Hepatic stellate cell (primary cell): ENCODE results near the gene SERP1.

Experiments used
- DNase-seq: peaks from one replicate; pipeline ENCODE4 v3.0.0; 2011; ENCODE audit warnings: low spot score

Gene SERP1

DNA sequence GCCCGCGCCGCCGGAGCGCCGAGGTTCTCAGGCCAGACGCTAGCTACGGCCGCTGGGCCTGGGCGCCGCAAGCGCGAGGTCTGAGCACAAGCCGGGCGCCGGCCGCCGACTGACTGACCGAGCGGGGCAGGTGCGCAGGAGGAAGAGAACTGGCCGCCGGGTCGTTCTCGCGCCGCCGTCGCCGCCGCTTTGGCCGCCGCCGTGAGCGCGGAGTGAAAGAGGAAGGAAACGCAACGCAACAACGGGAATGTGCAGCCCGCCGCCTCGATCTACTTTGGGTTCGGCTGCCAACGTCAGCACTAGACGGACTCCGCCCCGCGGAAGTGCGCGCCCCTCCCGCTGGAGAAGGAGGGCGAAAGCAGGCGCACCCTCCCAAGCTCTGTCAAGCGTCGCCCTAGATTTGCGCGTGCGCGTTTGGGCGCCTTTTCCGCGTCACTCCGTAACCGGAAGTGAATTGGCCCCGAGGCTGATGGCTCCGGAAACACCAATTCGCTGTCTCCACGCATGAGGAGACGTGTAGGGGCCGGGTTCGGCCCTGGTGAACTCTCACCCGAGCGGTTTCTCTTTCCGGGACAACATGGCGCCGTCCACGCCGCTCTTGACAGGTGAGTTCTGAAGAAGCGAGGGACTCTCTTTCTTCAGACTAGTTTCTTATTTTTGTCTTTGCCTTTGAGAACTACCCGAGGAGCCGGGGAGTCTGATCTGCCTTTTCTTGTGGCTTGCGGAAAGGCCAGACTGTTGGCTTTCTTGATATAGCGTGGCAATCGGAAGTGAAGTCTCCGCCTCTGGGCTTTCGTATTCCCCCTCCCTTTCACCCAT, at the start of gene SERP1, which contains the start of gene EIF2A:
SERP1 (minus strand) TSS at position 271 of the 819 bp plus-strand sequence. CDS start 361 bp downstream, outside the sequence.
EIF2A (plus strand) TSS at position 562 of the 819 bp plus-strand sequence; CDS start at position 578, 16 bp downstream.
- DNase-seq = peak; percentile 93

DNA sequence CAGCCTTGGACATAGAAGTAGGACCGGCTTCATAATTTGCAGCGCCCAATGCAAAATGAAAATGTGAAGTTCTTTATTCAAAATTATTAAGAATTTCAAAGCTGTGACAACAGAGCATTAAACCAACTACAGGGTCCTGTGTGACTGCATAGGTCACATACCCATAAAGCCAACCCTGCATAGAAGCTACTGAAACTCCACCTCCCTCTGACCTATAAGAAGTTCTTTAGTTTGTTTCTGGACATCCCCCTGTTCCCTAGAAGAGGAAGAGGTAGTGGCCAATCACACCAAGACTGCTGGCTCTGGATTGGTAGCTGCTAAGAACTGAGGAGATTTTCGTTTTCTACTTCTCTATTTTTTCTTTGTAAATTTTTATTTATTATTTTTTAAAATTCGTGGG, 47.9 kb upstream of the SERP1 start:
- DNase-seq = no peak

DNA sequence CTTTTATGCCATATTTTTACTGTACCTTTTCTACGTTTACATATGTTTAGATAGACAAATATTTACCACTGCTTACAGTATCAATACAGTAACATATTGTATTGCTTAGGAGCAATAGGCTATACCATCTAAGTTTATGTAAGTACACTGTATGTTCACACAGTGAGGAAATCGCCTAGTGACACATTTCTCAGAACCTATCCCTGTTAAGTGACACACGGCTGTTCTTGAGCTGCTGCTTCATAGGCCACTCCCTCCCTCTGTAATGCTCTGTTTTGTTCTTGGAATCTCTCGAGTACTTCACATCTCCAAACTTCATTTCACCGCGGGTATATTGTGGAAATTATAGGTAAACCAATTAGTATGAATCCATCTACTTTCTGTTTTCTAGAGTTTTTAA, 43.5 kb upstream of the SERP1 start:
- DNase-seq = no peak

DNA sequence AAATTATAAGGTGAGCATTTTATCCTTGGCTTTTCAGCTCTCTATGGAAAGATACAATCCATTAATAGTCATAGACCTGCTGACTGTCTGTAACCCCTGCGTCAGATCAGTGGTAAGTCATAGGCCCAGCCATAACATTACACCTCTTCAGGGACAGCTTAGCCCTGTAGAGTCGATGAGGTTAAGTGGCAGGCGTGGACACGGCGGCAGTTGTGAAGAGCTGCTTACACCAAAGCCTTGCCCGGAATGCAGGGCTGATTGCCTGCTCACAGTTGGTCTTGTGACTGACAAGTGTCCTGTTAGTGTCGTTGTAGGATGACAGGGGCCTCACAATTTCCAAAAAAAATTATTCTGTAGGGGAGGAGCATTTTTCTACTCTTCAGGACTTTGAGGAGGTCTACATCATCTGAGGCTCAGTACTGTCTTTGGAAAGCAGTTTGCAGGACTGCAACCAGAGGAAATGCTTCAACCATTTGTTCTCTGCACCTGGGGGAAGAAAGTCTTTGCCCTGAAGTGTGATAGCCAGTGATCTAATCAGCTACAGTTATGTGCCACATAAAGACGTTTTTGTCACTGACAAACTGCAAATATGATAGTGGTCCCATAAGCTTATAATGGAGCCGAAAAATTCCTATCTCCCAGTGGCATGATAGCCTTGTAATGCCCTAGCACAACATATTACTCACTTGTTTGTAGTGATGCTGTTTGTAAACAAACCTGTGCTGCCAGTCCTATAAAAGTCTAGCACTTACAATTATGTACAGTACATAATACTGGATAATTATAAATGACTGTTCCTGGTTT, 41.9 kb upstream of the SERP1 start:
- DNase-seq = no peak

DNA sequence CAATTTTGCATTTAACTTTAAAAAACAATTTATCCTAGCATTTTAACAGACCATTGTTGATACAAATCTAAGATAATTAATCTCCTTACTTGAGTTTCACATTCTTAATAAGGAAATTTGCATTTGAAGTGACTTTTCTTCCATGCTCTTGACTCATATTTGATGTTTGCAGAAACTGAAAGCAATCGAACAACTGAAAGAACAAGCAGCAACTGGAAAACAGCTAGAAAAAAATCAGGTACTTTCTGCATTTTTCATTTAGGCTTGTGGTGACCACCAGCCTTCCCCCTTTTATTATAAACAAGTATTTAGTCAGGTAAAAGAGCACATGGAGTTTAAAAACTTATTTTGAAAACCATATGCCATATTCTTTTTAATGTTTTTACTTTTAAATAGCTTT, 36.7 kb upstream of the SERP1 start:
- no peak for DNase-seq

DNA sequence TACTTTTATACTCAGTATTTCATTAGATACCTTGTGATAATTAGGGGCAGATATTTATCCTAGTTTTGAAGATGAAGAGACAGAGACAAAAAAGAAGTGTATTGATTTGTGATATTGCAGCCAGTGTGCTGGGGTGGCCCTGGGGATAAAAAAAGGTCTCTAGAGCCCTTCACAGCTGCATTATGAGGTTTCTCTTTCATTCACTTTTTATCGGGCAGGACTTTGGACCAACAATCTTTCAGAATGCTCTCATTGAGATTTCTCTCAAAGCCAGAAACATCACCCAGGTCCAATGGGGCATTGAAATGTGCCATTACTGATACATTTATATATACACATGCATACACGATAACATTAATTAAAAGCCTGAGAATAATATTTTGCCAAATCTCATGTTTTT, 36.3 kb upstream of the SERP1 start:
- DNase-seq = no peak

DNA sequence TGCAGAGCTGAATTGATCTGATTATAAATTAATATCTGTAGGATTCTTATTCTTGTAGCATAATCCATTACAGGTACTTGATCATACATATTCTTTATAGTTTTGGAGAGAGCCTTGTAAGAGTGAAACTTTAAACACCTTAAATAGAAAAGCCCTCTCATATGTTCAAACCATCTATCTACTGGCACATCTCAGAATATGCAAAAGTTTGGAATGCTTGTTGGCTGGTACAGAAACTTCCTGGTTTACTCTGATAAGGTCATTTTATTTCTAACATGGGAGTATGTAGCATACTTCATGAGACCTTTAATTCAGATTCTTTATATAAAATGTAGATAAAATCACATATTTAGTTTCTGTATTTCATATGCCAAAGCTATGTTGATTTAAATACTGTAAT, 34.9 kb upstream of the SERP1 start:
- DNase-seq = no peak

DNA sequence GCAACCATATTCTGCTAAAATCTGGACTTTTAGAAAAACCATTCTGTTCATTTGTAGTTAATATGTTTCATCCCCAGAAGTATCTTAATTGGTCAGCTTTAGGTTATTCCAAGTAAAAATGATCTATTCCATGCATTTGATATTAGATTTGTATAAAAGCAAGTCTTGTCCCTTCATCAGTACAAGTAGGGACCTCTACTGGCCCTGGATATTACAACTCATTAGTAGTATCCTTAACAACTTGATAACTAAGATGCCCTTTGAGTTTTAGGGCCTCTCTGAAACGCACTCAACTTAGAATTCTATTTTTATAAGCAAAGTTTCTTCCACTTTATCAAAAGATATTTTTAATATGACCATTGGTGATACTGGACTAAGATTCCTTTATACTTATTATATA, 31.6 kb upstream of the SERP1 start:
- peak; percentile 7 for DNase-seq

DNA sequence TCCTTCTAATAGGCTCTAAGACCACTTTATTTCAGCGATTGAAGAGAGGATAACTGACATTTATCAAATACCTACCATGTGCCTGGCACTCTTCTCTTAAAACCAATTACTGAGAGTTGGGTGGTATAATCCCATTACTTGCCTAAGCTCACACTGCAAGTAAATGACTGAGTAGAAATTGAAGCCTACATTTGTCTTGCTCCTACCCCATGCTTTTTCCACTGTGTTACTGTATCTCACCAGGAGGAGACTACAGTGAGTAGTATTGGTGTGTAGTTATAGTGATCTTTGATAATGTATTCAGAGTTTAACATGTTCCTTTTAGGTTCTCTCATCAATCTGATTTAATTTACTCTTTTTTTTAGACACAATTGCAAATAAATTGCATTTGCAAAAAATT, 21.0 kb upstream of the SERP1 start:
- no peak for DNase-seq

DNA sequence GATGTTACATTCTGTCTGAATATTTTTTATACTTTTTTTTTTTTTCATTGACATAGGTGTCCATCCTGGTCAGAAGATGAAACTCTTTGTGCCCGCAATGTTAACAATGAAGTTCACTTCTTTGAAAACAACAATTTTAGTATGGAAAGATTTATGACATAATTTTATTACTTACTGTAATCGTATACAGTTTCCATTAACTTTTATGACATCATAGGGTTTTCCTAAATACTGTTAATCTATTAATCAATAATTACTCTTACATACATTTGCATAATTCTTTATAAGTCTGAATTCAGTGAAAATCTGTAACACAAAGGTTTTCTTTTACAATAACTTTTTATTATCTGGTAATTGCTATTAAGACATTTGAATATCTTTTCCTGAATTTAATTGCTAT, 17.9 kb upstream of the SERP1 start:
- DNase-seq = no peak

DNA sequence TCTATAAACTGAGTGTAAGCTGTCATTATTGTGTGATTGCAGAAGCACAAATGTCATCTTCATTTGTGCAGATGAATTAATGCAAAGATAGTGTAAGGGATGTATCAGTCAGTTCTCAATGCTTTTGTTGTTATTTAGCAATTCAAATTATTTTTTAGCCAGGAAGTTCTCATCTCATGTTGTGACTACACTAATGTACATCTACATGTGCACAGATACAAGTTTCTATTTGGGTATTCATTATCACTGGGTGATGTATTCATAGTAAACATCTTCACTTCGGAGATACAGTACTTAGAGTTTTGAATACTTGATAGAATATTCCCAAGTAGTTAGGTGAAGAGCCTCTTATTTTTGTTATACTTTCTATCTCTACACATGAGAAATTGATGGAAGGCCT, 11.4 kb upstream of the SERP1 start:
- DNase-seq = no peak

DNA sequence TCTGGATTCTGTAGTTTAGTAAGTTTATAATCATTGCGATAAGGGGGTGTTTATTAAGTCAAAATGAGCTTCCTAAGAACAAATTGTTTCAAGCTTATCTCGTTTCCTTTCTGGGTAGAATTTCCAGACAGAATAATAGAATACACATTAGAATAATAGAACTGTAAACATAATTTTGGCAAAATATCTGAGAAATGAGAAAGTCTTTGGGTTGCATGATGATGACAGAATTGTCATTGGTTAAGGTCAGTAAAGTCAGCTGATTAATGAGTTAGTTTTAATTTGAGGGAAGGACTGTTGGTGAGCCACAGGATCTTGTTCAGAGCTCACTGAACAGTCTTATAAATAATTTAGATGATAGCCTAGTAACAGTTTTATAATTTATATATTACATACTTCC, 10.5 kb upstream of the SERP1 start:
- no peak for DNase-seq

DNA sequence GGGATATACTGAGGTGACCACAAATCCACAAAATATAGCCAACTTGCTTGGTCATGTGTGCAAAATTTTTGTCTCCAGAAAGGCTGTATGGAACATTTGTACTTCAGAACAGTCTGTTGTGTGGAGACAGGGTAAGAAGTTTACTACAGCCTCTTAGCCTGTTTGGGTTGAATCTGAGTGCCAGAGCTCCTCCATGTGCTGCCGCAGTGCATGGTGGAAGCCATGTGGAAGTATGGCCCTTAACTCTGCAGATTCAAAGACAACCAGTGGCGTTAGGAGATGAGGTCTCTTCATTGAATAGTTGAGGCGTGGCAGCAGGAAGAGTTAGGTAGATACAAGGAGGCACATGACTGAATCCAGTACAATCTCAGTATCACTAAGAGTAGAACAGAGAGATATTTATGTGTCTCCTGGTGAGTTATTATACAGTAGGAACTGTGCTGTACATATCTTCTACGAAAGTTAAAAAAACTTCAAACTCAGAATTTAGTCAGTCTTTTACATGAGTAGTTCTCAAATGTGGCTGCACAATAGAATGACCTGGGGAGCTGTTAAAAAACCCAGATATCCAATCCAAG, 9.7 kb upstream of the SERP1 start:
- no peak for DNase-seq

DNA sequence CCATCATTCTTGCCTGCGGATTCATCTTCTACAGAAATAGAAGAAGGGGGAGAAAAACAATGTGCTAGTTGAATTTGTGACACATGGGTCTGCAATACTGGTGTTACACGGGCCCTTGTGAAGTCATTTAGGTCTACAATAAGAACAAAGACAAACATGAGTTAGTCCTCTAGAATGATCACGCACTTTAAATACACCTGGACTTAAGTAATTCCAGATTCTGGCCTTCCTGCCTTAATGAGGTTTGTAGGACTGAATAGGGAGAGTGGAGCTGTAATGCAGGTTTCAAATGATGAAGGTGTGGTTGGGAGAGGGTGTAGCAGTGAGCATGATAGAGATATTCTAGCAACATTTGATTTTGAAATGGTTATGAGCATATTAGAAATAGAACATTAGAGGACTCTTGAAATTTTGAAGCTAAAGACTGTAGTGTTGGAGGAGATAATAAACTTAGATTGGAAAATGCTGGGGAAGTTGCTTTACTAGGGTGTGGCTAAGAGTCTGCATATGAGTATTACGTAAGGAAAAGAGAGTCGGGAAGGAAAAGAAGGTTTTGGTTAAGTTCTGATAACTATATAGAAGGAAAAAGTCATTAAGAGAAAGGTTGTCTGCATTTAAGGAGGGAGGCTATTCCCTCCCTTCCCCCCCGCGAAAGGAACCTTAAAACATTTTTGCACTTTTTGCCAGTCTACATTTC, 897 bp upstream of the SERP1 start:
- no peak for DNase-seq

DNA sequence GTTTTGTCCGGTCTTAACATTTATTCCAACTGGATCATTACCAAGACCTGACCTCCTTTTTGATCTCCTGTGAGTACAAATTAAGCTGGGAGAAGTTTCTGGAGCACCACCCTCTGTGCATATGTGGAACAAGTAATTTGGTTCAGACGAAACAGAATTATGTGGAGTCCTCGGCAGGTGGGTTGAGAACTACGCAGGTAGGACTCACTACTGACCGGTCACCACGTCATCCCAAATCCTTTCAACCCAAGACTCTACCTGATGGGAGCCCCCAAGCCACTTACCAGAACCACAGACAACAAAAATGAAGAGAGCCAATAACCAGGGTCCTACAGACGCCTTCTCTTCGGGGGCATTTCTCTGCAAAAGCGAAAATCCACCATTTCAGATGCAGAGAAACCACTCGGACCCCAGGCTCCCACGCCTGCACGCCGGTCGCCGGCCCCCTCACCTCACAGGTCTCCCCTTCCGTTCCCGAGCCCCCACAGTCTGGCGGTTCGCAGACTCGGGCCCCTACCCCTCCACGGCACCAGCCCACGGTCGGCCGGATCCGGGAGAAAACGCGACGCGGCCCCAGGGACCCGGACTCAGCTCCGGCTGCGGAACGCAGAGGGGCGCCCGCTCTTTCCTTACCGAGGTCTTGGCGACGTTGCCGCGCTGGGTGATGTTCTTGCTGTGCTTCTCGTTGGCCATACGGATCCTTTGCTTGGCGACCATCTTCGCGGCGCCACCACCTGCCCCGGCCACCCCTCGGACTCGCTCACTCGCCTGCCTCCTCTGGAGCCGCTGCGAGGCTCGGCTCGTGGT, 674 bp downstream of the SERP1 start:
- DNase-seq = no peak

DNA sequence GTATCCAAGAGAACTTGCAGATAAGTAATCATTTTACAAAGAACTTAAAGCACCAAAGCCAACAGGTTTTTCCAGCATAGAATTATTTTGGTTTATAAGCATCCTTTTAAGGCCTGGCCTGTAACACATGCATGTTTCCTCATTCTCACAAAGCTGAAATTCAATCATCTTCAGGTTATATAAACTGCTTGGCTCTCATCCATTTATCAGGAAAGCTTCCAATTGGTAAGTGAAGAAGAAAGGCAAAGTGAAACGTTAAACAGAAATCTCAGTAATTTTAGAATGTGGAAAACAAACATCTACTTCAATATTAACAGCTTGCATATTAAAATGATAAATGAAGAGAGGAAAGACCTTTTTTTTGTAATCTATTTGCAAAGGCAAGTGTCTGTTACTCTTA, 1.6 kb downstream of the SERP1 start:
- no peak for DNase-seq

DNA sequence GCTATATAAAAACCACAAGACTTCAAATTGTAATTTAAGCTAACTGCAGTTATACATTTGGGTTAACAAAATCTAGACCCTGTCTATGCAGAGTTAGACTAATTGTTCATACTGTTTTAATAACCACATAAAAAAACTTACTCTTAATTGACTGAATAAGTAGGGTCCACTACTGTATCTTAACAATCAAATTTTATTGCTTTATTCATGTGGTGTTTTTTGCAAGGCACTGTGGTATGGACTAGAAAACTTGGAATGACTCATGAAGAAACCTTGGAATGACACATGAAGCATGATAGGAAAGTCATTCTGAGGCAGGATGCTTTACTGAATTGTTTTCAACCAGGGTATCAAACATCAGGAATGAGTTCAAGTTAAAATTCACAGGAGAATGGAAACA, 2.3 kb downstream of the SERP1 start:
- peak; percentile 35 for DNase-seq

DNA sequence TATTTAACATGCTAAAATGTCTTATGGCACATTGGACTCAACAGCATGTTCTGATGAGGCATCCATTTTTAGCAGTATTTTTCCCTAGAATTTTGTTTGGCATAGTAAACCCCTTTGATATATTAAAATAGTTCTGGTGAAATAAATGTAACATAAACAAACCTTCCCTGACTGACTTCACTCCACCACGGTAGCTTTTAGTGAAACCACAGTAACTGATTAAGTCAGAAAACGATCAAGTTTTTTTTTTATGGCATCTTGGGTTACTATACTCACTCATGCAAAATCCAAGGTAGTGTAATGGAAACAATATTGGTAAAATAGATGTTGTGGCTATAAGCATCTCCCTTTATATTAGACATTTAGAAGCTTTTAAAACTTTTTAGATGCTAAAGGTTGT, 2.8 kb downstream of the SERP1 start:
- no peak for DNase-seq

DNA sequence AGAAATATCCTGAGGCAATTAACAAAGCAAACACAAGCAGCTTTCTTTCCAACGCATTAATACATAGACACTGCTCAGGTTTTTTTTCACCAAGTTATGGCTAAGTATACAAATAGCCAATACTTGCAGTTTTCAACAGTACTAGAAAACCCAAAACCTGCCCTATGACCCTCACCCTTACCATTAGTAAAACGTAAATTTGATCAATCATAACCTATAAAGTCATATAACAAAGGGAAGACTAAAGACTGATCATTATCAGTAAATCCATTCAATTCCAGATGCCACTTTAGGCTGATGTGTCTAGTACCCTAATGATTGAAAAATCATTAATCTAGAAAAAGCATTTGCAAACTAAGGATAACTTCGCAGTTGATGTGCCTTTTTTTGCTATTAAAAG, 3.2 kb downstream of the SERP1 start:
- DNase-seq = no peak

DNA sequence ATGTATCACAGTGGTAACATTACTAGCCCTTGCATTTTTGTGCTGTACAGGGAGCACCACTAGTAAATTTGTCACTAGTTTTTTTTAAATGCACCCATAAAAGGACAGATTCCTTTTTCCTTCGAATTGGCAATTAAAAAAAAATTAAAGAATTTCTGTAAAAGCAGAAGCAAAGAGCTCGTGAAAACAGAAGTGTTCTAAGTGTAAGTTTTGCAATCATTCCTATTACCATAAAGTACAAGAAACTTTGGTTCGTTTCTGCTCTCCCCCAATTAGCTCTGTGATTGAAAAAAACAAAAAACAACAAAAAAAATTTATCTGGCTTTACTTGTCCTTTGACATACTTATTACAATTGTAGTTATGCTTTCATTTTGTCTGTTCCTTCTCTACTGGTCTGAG, 5.3 kb downstream of the SERP1 start:
- DNase-seq = no peak

DNA sequence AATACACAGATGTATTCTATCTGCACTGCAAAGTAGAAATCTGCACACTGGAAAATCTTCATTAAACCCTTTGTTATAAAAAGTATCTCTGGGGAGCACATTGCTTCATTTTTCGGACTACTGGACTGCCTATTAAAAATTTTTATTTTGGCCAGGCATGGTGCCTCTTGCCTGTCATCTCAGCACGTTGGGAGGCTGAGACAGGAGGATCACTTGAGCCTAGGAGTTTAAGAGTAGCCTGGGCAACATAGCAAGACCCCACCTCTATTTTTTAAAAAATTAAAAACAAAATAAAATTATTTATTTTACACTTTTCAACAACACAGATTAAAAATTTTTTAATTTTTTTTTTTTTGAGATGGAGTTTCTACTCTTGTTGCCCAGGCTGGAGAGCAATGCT, 6.0 kb downstream of the SERP1 start:
- DNase-seq = no peak
